GM23338 (cell line): Measurements from ENCODE around the gene TET2. TPM values are rescaled to one million over a fixed set of nuclear protein-coding genes. Genes with fewer than 3 reads are reported as not detected.

Source experiments
- CTCF ChIP-seq, 2 experiments: fragments of 200-600 bp in 1 of 2; sonication (generic) in 1 of 2; conservative IDR thresholded peaks; 2 replicates each; pipeline versions ENCODE4 v1.5.1 to v1.6.1; 2016 to 2017; ENCODE audit warnings: antibody characterized with exemption in 2 of 2, low read depth in 2 of 2, mild to moderate bottlenecking in 2 of 2, moderate library complexity in 1 of 2
- ETS1 ChIP-seq: IDR thresholded peaks from 2 replicates; pipeline ENCODE4 v1.6.1; 2016; ENCODE audit warnings: antibody characterized with exemption
- EZH2phosphoT487 ChIP-seq: fragments of 200-600 bp; sonication (generic); IDR thresholded peaks from one replicate; pipeline ENCODE4 v1.8.1; 2018; ENCODE audit warnings: antibody characterized with exemption; ENCODE audit not compliant: unreplicated experiment
- NANOG ChIP-seq: IDR thresholded peaks from 2 replicates; pipeline ENCODE4 v1.6.1; 2016; ENCODE audit warnings: antibody characterized with exemption, borderline replicate concordance
- ZNF114 ChIP-seq: fragments of 250-450 bp; sonication (Bioruptor Pico); IDR thresholded peaks from 2 replicates; pipeline ENCODE4 v1.5.0; 2020; ENCODE audit warnings: mild to moderate bottlenecking, moderate library complexity
- ZNF331 ChIP-seq: fragments of 250-450 bp; sonication (Bioruptor Pico); IDR thresholded peaks from 2 replicates; pipeline ENCODE4 v1.5.0; 2020; ENCODE audit warnings: low read depth, mild to moderate bottlenecking, moderate library complexity
- ZNF462 ChIP-seq: fragments of 250-450 bp; sonication (Bioruptor Pico); IDR thresholded peaks from 2 replicates; pipeline ENCODE4 v1.5.0; 2020; ENCODE audit warnings: mild to moderate bottlenecking, moderate library complexity
- polyA plus RNA-seq: library from polyadenylated mRNA; unstranded; fragments of >200 nt; fragmentation: Nextera tagmentation; extraction: Ambion mirVana; gene quantifications from 2 replicates; pipeline ENCODE4 v1.2.1, GENCODE V29; 2016
- total RNA-seq: library from RNA; depleted of rRNA; stranded (reverse); fragments of >200 nt; shearing (Covaris generic); gene quantifications from 2 replicates; pipeline ENCODE4 v1.2.3, GENCODE V29; 2014

Gene TET2
- total and polyA plus RNA-seq, 2 experiments from 2014 or later: 1.2 to 2.2 TPM

GRCh38 chr4:105179539-105180401 lies 33.1 kb downstream of the TET2 start (continued):
- TF ChIP-seq ZNF462 (CRISPR knock-in tag): no peak
- TF ChIP-seq ETS1: no peak
- TF ChIP-seq ZNF331 (CRISPR knock-in tag): no peak
- TF ChIP-seq ZNF114 (CRISPR knock-in tag): no peak
- no peak for TF ChIP-seq CTCF (conservative IDR thresholded peaks at IDR 0.05; ENCODE audit: low read depth in 2 of 2)
- TF ChIP-seq NANOG: no peak
- TF ChIP-seq EZH2phosphoT487: no peak
